DMS153 treated with DMSO at 0.1 percent for 48 hours (cell line): Measurements from ENCODE around the gene SERPINB6.
"Not testable (repeated sequence)": the region's sequence is repeated elsewhere in the genome, so short reads cannot be mapped to it uniquely, and the experiment has no call there.

ENCODE experiments used
- DNase-seq: peaks from one replicate; lab custom pipeline; 2025; ENCODE audit not compliant: unreplicated experiment; lab: John Stamatoyannopoulos, UW

The SERPINB6 gene

DNA sequence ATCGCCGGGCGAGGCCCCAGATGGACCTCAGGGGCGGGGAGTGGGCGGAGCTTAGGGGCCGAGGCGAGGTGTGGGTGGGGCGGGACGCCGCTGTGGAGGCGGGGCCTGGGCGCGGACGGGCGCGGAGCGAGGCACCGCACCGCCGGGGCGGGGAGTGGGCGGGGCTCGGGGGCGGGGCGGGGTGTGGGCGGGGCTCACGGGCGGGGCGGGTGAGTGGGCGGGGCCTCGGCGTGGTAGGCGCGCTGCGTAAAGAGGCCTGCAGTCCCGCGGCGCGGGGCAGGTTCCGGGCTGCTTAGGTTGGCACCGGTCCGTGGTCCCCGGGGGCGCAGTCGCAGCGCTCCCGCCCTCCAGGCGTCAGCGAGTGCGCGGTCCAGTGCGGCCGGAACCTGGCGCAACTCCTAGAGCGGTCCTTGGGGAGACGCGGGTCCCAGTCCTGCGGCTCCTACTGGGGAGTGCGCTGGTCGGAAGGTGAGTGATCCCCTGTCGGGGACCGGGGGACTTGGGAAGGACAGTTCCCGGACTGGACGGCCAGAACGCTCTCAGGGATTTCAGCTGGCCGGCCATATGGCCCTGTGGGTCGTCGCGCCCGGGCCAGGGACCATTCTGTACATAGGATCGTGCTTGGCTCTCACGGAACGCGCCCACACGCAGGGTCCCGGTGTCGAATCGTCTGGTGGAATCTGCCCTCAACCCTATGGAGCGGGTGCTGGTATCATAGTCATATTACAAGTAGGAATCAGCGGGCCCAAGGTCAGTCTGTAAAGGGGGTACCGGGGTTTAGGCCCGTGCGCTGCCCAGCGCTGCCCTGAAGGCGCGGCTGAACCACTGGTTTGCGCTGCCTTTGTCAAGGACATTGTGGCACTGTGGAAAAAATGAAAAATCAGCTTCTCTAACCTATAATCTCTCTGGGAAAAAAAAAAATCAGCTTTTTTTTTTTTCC lies 28.5 kb upstream of the SERPINB6 start, which contains the start of gene NQO2:
TSS of gene NQO2 (plus strand) at position 277 of the 940 bp plus-strand sequence. CDS start 6,659 bp downstream, outside the sequence.
- peak; percentile 26 for DNase-seq

DNA sequence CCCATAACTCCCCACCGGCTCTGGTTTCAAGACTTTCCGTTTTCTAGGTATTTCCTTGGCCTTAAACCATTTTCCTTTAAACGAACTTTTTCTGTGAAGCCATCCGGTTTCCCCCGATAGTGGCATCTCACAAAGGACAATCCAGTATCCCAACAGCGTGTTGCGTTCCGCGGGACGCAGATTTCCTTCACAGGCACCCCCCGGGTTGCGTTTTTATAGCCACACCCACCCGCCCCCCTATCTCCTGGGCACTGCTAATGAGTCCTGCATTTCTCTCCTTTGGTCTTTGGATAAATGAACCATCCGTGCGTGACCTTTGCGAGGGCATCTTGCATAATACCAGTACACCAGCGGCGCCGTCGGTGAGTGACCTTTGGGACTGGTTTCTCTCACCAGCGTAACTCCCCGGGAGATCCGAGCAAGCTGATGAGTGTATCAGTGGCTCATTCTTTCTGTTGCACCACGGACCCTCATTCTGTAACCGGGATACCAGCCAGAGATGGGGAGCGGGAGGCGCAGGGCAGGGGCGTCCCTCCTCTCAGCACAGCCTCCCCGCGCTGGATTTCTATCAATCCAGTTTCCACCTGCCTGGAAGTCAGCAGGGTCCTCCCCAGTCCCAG lies 27.7 kb upstream of the SERPINB6 start:
- DNase-seq, result no peak

DNA sequence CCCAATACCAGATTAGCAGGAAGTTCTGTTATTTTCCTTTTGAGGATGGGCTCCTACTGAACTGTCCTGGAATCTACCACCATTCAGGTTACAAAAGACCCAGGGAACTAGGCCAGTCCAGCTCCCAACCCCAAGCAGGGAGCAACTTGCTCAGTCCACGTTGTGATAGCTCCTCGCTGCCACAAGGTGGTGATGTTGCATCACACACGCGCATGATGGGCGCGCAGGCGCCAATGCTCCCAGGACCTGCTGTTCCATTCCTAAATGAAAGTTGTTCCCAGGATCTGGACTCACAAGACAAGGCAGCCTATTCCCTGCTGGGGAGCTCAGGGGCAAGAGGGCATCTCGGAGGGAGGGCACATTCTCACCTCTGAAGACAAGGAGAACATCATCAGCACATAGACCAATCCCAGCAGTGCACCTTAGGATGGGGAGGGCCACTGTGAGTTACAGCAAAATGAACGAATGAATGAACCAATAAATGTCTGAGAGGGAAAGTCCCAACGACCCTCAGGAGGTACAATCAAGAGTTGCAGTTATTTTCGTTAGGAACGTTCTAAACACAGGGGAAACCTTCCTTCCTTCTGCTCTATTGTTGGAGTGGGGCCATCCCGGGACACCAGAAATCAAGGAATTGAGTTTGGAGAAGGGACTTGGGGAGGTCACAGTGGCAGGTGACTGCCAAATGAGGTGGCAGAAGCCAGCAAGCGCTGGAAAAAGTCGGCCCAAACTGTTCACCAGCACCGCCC lies 27.1 kb upstream of the SERPINB6 start:
- not testable (repeated sequence) for DNase-seq

DNA sequence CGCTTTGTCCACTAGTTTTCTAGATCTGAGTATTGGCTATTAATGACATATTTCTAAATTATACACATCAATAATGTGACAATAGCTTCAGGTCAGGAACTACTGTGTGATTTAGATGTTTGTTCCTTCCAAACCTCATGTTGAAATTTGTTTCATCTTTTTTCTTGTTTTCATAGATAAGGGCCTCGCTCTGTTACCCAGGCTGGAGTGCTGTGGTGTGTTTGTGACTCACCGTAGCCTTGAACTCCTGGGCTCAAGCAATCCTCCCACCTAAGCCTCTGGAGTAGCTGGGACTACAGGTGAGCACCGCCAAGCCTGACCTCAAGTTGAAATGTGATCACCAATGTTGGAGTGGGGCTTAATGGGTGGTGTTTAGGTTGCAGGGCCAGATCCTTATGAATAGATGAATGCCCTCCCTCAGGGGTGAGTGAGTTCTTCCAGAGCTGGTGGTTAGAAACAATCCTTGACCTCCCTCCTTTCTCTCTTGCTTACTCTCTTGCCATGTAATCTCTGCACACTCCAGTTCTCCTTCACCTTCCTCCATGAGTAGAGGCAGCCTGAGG lies 22.5 kb upstream of the SERPINB6 start:
- DNase-seq, result no peak

DNA sequence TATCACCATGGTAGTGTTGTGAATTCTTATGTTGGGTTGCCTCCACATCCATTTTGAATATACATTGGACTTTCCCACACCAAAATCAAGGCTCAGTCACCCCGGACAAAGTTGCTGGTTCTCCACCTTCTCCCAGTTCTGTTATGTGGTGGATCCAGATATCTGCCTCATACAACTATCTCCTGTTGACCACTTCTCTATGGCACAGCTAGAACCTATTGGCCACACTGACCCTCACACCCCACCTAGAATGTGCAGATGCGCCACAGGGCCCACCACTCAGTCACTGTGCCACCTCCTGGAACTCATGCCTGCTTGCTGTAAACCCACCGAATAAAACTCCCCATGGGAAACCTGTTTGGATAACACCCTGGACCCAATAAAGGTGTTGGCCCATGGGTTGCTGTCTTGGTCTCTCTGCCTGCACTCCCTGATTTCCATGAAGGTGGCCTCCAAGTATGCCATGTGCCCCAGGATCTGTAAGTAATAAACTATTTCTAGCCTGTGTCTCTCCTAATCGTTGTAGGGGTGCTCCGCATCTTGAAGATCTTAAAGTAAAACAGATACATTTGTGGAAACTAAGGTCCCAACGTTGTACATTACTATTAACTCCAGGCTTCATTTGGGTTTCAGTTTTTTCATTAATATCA lies 21.1 kb upstream of the SERPINB6 start:
- no peak for DNase-seq

DNA sequence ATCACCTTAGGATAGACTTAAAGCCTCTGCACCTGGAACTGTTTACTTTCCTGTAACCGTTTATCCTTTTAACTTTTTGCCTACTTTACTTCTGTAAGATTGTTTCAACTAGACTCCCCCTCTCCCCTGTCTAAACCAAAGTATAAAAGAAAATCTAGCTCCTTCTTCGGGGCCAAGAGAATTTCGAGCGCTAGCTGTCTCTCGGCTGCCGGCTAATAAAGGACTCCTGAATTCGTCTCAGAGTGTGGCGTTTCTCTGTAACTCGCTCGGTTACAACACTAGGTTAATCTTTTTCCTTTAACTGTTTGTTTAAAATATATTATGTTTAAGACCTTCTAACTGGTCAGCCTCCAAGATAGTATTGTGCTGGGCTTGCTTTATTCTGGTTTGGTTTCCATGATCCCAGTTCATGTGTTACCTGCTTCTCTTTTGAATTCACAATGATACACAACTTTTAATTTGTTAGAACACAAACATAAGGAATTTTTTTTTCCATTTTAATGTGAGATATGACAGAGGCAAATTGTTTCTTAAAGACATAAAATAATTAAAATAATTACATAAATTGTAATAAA lies 19.7 kb upstream of the SERPINB6 start:
- DNase-seq, result no peak

DNA sequence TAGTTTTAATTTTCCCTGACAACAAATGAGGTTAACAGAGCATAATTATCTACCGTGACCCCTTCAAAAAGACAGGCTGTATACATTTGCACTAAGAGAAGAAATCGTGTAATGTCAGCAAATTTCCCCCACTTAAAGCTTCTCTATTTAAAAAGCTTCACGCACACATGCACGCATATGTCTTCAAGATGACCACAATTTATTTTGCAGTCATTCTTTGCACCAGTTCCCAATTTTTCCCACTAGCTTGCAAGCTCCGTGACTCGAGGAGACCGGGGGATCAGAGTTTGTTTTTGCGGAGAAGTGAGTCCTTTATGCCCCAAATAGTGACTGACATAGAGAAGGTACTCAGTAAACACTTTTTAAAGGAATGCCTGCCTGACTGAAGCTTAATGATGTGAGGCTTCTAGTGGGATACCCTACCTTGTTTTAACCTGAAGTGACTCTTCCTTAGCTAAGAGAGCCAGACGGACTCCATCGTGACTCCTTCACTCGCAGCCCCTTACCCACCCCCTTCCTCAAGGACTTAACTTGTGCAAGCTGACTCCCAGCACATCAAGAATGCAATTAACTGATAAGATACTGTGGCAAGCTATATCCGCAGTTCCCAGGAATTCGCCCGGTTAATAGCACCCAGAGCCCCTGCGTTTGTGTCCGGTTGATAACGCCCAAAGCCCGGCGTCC lies 19.0 kb upstream of the SERPINB6 start:
- peak; percentile 18 for DNase-seq

DNA sequence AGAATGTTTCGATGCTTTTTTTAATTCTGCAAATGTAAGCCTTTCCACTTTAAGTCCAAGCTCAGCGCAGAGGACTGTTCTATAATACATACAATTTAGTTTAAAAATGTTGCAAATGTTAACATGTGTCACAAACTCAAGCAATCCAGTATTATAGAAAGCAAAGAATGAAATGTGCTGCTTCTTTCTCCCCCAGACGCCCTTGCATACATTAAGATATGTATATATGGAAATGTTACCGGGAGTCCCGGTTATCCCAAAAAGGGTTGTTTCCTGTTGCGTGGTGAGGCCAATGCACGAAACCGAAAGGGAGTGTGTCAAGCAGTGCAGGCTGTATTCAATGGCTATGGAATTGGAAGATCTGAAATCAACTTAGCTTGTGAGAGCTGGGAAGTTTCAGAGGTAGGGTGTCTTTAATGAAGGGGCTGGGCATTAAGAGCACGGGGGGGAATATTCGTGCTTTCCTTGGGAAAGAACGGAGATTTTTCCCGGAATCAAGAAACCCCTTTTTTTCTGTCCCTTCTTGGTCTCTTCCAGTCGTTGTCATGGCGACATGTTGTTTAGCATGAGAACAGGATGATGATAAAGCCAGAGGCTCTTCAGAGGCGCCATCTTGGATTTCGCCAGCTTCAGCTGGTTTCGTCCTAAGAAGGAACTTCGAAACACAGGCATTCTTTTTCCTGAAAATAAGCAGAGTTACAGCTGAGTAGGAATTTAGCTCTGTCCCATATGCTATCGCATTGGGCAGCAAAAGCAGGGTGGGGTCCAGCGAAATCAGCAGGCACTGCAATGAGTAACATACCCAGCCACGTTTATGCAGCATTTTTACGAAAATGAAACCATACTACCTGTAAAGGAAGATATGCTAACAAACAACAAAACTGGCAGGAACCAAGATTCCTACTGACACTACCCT lies 18.2 kb upstream of the SERPINB6 start:
- DNase-seq, result peak; percentile 65

DNA sequence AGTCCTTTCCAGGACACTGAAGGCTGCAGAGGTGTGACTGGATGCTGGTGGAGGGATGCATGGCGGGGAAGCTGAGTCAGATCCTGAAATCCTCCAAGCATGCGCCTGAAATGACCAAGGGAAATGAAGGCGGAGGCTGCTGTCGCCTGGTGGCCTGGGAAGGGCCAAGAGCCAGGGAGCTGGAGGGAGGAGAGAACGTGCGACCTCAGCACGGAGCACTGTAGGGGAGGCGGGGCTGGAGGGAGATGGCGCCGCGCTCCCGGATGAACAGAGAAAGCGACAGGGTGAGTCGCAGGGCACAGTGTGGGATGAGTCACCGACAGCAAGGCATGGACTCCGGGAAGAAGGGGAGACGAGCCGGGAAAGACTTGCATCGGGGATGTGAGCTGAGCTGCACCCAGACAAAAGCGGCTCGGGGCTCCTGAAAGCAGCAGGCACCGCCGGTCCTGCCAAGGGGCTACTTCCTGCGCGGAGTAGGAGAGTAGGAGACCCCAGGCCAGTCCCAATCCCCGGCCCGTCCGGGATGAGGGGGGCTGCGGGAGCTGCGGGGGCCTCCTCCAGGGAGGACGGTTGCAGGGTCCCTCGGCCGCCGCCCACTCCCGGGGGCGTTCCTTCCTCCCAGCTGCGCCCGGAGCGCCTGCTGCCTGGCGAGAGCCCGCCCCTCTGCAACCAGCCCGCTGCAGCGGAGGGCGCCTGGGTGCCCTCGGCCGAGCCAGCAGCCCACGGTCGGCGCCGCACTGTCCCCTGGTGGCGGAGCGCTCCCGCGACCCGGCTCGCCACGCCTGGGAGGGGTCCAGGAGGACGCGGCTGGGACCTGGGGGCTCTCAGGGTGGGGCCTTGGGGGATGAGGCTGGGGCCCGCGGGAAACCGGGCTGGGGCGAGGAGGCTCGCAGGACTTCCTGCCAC lies 17.3 kb upstream of the SERPINB6 start:
- peak; percentile 29 for DNase-seq

DNA sequence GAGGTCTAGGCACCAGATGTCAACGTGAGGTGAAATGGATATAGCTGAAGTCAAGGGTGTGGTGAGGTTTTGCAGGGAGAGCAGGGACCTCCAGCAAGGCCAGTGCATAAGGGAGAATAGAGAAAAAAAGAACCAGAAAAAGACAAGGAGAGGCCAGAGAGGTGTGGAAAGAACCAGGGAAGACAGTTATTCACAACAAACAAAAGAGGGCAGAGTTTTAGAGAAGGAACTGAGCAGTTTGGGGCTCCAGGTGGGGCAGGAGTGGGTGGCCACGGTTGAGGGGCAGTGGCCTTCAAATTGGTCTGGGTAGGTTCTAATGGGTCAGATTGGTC lies 16.7 kb upstream of the SERPINB6 start:
- DNase-seq, result no peak

DNA sequence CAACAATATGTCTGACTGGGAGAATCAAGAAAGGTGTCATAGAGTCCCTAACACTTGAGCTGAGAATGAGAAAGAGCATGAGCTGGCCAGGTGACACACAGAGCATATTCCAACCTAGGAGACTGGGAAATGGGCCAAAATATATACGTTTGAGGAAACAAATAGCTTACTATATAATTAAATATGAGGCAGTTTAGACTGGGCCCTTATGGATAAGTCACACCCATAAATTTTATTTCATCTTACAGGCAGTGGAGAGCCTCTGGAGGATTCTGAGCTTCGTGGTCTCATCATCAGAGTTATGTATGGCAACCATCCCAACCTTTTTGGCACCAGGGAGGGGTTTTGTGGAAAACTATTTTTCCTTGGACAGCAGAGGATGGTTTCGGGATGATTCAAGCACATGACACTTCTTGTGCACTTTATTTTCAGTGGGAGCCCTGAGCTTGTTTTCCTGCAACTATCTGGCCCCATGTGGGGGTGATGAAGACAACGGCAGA lies 15.4 kb upstream of the SERPINB6 start:
- no peak for DNase-seq

DNA sequence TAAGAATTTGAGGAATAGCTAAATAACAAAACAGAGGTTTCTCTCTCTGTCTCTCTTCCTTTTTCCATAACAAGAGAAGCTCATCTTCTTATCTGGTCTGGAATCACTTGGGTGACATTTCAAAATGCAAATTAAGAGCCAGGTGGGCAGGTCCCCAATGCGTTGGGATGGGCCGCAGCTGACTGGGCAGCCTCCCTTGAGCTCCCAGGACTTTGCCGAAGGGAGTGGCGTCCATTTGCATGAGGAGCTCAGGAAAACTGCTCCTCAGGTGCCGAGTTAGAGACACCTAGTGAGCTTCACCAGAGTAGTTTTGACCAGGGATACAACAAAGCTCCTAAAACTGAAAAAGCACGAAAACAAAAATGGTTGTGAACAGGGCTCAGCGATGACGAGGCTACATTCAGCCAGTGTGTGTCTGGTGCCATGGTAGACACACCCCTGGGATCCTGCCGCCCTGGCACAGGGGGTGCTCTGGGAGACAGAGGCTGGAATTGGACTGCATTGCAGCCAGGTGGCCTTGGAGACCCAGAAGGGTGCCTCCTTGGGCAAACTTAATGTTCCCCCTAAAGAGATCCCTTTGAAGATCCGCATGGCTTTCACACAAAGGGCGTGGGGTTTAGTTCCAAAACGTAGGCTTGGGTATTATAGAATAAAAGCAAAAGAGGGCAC lies 13.5 kb upstream of the SERPINB6 start:
- DNase-seq, result no peak

DNA sequence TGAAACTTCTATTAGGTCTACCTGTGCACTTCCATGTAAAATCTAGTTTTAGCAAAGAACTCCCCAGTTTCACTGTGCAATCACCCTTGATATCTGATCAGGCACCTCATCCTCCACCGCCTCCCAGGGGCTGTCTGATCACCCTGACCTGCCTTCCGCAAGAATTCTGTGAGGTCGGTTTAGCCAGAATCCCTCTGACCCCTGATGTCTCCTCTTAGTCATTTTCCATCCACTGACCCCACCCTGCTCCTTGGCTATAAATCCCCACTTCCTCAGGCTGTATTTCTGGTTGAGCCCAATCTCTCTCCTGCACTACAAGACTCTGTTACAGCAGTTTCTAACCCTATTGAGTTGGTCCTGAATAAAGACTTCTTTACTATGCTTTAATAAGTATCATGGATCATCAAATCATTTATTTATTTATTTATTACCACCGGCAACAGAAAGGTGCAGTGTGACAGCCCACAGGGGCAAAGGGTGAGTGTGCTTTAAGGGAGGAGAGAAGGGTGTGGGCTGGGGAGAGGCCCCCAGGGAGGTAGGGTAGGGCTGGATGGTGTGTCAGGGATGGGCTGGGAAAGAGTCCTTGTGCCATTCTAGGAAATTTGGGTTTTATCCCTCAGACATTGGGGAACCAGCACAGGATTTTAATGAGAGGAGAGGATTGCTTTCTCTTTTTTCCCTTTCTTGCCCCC lies 11.2 kb upstream of the SERPINB6 start:
- no peak for DNase-seq

DNA sequence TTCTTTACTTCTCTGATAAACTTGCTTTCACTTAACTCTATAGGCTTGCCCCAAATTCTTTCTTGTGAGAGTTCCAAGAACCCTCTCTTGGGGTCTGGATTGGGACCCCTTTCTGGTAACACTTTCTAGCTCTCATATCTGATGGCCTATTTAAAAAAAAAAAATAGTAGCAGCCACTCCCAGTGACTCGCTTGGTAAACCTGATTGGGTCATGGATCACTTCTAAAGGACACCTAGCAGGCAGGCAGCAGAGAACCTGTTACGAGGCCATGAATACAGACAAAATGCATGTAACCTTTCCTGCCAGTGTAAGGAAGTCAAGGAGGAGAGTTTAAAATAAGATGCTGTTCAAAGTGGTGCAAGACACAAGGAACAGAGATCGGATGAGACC lies 9.1 kb upstream of the SERPINB6 start:
- DNase-seq, result no peak

DNA sequence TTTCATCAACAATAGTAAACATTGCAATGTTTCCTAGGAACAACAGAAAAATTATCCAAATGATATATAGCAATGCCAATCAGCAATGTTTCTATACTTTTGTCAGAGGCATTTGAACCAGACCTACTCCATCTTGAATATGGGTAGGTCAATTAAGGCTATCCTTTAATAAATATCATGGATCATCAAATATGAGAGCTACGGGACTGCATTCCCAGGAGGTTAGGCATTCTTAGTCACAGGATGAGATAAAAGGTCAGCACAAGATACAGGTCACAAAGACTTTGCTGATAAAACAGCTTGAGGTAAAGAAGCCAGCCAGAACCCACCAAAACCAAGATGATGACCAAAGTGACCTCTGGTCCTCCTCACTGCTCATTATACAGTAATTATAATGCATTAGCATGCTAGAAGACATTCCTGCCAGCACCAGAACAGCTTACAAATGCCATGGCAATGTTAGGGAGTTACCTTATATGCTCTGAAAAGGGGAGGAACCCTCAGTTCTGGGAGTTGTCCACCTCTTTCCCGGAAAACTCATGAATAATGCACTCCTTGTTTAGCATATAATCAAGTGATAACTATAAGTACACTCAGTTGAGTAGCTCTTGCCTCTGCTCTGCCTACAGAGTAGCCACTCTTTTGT lies 8.6 kb upstream of the SERPINB6 start:
- DNase-seq, result no peak

DNA sequence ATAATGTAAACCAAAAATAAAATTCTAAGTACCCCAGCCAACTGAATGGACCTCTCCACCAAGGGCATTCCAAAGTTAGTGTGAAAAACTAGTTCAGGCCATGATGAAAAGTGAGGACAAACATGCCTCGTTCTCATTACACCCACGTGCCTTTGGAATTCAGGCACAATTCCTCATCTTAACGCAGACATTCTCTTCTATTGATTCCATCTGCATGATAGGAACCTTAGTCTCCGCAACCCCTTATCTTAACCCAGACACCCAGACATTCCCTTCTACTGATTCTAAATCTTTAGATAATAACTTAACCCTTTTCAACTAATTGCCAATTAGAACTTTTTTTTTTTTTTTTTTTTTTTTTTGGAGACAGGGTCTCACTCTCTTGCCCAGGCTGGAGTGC lies 7.6 kb upstream of the SERPINB6 start:
- DNase-seq, result no peak
